HG03565 (cell line): ENCODE measurements around the gene MMRN2.
"Not testable (repeated sequence)": the region's sequence is repeated elsewhere in the genome, so short reads cannot be mapped to it uniquely, and the experiment has no call there.

Source experiments
- ATAC-seq: cut with Tn5 transposase; IDR thresholded peaks from one replicate; pipeline ENCODE4 v1.9.1; 2021; ENCODE audit warnings: mild to moderate bottlenecking, moderate library complexity; ENCODE audit not compliant: unreplicated experiment

Gene MMRN2

DNA sequence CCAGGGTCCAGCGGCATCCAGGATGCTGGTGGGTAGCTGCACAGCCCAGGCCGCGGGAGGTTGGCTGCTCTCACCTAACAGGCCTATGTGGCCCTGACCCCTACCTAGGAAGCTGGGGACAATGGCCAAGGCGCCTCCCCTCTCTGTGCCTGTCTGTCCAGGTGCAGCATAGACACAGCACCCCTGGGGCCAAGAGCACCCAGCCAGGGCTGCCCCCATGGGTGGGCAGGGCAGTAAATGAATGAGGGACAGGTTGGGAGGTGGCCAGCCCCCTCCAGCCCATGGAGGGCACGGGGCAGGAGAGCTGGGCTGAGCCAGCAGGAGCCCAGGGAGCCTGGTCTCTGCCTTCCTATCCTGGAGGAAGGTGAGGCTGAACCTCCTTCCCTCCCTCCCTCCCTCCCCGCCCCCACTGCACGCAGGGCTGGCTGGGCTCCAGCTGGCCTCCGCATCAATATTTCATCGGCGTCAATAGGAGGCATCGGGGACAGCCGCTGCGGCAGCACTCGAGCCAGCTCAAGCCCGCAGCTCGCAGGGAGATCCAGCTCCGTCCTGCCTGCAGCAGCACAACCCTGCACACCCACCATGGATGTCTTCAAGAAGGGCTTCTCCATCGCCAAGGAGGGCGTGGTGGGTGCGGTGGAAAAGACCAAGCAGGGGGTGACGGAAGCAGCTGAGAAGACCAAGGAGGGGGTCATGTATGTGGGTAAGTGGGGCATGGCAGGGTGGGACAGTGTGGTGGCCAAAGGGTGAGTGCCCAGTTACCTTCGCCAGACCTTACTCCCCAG lies 893 bp upstream of the MMRN2 start, which contains the start of gene SNCG:
Gene SNCG (plus strand): TSS at position 484 of the 785 bp plus-strand sequence. CDS start 99 bp downstream, at position 583.
- no peak for ATAC-seq

DNA sequence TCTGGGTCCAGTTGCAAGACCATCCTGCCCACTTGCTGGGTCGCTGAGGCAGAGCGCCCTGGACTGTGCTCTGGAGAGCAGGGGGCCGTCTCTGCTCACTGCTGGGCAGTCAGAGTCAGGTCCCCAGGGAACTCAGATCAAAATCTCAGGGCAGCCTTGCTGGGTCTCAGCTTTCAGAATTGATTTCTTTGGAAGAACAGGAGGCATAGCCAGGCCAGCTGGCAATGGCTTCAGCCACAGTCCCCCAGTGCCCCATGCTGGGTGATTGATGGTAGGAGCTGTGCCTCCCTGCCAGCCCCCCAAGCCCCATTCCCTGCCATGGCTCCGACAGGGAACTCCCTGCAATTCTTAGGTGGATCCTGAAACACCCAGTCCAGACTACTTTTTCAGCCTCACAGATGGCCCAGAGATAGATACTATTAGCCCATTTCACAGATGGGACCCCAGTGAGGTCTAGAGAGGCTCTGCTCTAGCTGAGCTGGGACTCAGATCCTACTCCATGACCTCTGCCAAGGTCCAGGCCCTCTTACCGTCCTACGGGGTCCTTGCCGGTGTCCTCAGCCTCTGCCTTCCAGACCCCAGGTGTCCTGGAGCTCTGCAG lies 467 bp downstream of the MMRN2 start:
- no peak for ATAC-seq

DNA sequence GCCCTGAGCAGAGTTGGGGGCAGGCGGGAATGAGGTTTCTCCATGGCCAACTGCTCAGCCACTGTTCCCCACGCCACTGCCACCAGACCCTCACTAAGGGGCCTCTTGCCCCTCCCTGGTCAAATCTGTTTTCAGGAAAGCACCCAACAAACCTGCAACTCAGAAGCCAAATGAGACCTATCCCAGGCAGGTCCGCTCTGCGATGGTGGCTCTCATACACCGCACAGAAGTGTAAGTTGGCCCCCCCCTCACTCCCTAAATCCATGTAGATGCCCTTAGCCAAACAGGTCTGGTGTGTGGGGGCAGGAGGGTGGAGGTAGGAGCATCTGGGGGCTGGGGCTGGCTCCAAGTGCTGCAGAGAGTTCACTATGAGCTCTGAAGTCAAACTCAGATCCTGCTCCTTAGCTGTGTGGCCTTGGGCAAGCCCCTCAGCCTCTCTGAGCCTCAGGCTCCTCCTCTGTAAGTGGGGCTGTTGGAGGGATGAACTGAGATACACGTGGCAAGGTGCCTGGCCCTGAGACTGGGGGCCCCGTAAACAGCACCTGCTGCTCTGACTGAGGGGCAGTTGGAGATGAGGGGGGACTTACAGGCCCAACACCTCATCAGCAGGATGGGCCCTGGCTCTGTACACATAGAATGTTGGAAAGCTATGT lies 1.1 kb downstream of the MMRN2 start:
- ATAC-seq, result no peak

DNA sequence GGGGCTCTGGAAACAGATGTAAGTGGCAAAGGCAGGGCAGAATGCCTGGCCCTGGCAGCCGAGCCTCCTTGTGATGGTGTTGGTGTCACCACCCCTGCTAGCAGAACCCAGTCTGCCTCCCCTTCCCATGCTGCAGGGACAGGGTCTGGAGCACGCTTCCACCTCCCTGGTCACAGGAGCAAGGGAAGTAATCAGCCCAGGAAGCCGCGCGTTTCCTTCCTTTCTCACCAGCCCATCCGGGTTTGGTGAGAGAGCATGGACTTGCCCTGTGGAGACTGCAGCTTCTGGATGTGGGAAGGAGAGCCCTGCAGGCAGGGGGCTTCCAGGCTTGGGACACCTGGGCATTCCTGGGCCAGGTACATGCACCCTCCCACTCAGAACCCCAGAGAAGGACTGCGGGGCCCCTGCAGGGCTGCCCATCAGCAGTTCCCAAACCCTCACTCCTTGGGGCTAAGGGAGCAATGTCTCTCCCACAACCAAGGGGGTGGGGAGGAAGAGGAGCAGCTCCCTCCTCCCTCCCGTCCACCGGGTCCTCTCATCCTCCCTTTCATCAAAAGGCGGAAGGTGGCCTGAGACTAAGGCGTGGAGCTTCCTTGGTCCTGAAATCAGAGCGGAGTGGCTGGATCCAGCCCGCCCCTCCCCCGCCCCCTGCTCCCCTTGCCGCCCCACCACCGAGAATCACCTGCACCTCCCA lies 1.8 kb downstream of the MMRN2 start:
- no peak for ATAC-seq

DNA sequence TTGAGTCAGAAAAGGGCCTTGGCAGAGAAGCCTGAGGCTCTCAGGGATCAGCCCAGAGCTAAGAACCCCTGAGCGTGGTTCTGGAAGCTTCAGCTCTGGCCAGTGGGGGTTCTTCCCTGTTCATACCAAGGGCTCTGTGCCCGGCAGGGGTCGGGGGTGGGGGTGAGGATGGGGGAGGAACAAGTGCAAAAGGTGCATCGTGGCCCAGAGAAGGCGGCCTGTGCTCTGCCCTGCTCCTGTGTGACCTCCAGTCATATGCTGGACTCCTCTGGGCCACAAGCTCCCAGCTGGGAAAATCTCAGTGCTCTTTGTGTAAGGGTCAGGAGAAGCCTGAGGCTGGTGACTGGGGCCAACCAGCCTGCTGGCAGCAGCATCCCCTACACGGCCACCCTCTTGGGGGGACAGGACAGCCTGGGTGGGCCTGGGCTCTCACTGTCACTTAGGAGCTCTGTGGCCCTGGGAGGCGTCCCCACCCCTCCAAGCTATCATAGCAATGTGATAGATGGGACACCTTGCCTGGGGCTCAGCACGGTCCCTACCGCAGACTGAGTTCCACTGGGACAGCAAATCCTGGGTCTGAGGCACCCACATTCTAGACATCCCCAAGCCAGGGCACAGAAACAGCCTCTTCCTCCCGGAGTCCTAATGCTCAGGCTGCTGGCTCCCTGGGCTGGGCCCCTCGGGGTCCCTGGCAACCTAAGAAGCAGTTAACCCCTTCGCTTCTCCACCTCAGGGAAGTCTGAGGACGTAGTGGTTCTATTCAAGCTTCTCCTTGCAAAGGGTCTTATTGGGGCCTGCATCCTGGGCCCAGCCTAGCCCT lies 2.5 kb downstream of the MMRN2 start:
- ATAC-seq, result no peak

DNA sequence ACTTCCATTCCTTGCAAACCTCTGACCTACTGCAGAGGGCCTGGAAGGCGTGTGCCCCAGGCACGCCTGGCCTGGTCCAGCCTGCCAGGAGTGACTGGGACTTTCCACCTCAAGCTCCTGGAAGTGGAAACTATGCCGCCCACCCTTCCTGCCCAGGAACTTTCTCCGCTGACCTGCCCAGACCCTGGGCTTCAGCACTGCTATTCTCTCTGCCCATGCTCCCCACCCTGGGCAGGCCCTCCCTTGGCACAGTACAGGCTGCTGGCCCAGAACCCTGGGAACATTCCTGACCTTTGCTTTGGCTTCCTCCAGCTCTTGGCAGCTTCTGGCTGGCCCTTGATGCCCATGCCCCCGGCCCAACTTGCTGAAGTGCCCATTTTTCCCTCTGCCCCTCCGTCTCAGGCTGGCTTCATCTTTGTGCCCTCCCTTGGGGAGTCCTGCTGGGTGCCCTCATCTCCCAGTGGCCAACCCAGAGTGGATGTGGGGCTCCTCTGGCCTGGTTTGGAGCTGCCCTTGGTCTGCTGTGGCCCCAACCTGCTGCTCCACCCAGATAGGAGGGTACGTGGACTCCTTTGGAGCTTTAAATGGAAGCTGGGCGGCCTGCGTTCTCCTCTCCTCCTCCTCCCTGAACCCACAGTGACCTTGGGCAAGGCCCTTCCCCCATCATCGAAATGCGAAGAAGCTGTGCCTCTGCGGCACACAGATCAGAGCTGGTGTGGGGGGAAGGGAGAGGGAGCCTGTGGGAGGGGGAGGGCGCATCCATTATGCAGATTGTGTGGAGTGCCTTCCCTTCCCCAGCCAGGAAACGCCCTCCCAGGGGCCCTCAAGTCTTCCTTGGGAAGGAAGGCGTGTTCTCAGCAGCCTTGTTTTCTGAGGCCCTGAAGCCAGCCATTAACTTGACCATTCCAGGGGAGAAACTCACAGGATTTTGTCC lies 3.4 kb downstream of the MMRN2 start:
- no peak for ATAC-seq

DNA sequence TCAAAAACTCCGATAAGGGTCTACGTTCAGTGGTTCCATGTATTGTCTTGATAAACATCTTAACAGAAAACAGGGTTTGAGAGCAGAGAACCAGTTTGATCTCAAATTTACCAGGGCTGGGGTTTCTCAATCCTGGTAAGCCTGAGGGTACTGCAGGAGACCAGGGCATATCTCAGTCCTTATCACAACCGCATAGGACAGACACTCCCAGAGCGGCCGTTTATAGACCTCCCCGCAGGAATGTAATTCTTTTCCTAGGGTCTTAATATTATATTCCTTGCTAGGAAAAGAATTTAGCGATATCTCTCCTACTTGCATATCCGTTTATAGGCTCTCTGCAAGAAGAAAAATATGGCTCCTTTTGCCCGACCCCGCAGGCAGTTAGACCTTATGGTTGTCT lies 4.7 kb downstream of the MMRN2 start:
- not testable (repeated sequence) for ATAC-seq

DNA sequence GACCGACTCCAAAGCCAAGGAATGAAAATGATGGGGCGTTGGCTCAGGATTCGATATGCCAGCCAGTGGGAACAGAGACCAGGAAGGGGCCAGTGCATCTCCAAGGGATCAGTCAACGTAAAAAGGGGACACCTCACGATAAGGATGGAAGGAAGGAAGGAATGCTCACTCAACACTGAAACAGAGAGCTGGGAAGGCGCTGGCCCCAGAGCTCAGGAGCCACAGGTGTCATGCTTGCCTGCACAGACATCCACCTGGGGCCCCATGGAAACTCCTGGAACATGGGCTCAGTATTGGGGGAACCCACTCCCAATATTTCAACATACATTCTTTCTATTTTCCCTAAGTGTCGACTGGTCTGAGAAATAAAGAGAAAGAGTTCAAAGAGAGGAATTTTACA lies 5.3 kb downstream of the MMRN2 start:
- ATAC-seq, result no peak

DNA sequence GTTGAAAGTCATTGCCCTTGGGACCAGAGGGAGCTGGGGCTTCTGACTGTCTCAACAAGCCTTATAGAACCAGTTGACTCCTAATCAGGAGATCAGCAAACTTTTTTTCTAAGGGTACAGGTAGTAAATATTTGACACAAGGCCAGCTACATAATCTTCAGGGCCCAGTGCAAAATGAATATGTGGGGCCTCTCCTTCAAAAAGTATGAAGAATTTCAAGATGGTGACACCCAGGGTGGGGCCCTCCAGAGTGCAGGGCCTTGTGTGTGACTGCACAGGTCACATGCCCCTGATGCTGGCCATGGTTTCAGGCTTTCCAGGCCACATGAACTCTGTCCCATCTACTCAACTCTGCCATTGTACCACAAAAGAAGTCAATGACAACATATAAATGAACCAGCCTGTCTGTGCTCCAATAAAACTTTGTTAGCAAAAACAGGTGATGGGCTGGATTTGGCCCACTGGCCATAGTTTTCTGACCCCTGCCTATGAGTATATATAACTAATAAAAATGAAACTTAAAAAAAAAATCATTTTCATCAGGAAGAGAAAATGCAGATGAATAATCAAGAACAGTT lies 6.1 kb downstream of the MMRN2 start:
- ATAC-seq, result no peak

DNA sequence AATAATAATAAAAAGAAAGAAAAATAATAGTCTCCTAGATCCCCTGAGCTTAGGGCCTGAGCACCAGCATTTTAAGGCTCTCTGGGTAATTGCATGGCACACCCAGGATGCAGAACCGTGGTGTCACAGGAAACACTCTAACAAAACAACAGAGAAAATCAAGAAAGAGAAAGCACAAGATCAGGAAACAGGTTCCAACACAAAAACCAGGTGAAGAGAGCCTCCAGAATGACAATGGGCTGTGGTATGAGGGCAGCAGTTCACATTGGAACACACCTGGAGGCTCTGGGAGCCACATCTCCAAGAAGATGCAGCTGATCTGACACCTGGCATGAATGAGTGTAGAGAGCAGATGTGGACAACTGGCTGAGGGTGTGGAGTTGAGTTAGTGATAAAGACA lies 7.1 kb downstream of the MMRN2 start:
- no peak for ATAC-seq

DNA sequence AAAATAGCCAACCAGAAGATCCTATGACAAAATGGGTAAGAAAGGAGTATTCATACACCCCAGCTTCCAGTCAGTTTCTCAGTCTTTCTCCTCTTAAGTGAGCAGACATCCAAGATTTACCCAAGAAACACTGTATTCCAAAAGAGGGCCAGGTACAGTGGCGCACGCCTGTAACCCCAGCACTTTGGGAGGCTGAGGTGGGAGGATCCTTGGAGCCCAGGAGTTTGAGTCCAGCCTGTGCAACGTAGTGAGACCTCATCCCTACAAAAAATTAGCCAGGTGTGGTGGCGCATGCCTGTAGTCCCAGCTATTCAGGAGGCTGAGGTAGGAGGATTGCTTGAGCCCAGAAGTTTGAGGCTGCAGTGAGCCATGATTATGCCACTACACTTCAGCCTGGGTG lies 9.6 kb downstream of the MMRN2 start:
- ATAC-seq, result not testable (repeated sequence)

DNA sequence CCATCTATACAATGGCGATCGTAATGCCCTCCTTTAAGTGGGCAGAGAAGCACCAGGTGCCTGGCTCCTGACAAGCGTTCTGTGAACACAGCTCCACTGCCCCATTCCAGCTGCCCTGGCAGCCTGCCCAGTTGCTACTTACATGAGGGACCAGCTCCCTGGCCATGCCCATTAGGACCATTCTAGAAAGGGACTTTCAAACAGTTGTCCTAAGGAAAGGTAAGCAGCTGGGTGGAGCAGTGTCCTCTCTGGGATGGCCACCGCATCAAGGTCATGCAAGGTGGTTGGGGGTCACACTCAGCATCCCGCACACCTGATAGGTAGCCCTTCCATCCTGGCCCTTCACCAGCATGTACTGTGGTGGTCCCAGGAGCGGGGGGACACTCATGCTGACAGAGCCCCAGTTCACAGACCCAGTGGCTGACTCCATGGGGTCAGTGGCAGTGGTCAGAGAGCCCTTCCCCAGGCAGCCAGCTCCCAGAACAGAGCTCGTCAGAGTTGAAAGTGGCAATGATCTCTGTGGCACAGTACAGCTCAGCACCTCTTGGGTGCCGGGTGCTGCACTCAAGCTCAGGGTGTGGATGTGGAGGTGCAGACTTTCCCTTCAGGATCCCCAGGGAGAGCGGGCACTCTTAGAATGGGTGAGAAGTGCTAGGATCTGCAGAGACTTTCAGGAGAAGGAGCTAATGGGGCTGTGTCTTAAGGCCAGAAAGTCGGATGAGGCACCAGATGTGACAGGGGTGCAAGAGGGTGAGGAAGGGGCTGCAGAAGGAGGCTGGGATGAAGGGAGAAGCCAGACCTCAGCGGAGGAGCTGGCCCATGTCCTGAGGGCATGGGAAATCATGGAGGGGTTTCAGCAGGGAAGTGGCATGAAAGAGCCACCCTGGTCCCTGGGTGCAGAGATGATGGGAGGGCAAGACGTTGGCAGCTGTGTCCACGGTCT lies 10.9 kb downstream of the MMRN2 start:
- no peak for ATAC-seq

DNA sequence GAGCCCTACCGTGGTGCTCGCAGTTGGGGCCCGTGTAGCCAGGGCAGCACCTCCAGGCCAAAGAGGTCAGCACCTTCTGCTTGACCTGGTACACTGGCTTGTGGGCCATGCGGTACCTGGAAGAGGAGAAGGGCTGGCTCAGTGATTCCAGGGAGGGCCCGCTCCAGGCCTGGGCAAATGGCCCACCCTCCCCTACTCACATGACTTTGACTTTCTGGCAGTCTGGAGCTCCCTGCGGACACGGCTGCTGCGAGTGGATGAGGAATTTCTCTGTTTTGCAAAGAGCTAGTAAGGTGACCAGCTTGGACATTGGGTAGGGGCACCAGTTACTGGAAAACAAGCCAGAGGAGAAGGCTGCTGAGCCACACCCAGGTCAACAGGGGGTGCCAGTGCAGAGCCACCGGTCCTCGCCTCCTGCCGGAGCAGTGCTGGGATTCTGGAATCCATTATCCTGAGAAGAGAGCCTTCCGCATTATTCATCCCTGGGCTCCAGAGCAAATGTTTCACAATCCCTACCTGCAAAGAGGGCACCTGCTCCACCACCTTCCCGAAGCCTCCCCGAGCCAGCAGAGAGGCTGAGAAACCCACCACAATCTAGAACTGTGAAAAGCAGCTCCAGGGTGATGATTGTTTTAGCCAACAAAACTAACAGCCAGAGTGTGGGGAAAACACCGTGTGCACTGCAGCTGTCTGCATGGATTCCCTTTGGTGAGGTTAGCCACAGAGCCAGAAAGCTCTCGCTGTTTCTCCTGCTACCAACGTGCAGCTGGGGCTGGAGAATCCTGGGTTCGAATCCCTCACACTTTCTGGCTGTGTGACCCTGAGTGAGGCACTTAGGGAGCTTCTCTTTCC lies 11.8 kb downstream of the MMRN2 start:
- no peak for ATAC-seq

DNA sequence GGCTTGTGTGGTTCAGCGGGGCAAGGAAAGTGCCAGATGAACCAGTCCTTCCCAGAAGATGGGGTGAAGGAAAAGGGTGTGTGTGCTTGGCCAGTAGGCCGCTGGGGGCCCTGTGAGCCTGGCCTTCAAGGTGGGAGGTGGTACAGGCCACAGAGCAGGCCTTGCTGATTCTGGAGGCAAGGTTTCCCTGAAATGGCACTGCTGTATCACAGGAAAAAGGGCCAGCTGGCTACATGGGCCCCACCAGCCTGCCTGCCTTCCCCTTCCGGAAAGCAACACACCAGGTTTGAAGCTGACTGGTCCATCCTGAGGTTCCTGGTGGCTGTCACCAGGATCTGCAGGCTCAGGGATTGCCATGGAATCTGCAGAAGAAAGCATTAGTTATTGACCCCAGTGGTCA lies 12.5 kb downstream of the MMRN2 start:
- ATAC-seq, result no peak

DNA sequence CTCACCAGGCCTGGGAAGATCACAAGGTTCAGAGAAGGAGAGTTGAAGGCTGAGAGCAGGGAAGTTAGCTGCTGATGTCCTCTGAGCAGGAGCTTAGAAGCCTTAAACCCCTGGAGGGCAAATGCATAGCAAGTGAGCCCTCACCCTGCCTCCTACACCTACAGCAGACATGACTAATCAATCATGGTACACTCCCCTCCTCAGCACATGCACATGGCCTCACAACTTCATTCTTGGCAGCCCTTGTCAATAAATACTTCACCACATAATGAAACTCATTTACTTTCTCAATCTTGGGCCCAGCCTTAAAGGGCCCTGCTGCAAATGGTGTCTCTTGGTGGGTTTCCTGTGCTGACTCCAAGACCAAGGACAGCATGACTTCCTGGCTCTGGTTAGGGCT lies 12.9 kb downstream of the MMRN2 start:
- no peak for ATAC-seq

DNA sequence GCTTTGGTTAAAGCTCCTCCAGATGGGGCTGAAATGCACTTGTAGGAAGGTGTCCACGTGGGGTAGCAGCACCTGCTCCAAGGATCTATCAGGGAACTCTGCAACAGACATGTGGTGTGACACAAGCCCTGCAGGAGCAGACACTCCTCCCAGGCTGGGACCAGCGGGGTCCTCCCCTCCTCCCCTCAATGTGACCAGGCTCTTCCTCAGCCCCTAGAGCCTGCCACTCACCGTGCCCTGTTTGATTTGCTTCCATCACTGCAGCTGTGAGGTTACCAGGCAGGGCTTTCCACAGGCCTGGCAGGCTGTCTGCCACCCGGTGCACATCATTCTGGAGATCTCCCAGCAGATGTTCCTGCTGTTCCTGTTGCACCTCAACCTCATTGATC lies 13.4 kb downstream of the MMRN2 start:
- no peak for ATAC-seq

DNA sequence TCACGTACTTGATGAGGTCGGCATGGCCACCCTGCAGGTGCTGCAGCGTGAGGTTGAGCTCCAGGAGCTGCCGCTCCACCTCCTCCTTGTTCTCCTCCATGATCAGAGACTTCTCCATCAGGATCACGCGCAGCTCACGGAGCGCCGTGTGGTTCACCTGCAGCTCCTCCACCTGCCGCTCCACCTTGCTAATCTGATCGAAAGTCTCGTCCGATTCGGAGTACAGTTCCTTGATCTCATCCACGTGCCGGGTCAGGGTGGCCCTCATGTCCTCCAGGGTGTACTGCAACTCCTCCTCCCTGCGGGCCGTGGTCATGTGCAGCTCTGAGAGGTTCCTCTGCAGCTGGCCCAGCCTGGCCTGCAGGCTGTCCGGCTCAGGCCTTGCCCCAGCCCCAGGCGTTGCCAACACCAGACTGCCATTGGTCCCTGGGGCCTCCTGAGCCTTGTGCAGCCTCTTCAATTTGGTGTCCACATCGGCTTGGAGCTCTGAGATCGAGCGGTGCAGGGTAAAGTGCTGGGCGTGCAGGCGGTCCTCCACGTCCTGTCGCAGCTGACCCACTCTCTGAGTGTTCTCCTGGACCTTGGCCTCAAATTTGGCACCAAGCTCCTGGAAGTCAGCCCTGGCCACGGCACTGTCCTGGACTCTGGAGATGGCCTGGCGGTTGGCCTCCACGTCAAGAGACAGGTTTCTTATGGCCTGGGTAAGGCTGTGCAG lies 13.9 kb downstream of the MMRN2 start:
- ATAC-seq, result no peak
